Neural crest cell (in vitro differentiated cells): Measurements from ENCODE around the gene PTGIS. TPM values are rescaled to one million over a fixed set of nuclear protein-coding genes. Genes with fewer than 3 reads are reported as not detected.
A peak's percentile ranks its signal among the peaks of the same experiment; 100 is the strongest.

ENCODE experiments used
- DNase-seq: peaks from one replicate; pipeline ENCODE4 v3.0.0; 2021; ENCODE audit warnings: low read depth, mixed read lengths, low spot score
- H3K27ac Mint-ChIP-seq: one replicate; pipeline ENCODE4 v1.8.0; 2021; ENCODE audit warnings: mild to moderate bottlenecking, mixed read lengths; ENCODE audit not compliant: unreplicated experiment
- H3K27me3 Mint-ChIP-seq: 2 replicates; pipeline ENCODE4 v1.8.0; 2021; ENCODE audit warnings: low read depth, mild to moderate bottlenecking, mixed read lengths
- H3K36me3 Mint-ChIP-seq: 2 replicates; pipeline ENCODE4 v1.8.0; 2021; ENCODE audit warnings: low read depth, mild to moderate bottlenecking, mixed read lengths
- H3K4me1 Mint-ChIP-seq: 2 replicates; pipeline ENCODE4 v1.8.0; 2021; ENCODE audit warnings: mixed read lengths
- H3K4me3 Mint-ChIP-seq: one replicate; pipeline ENCODE4 v1.8.0; 2021; ENCODE audit warnings: mild to moderate bottlenecking, mixed read lengths
- H3K9me3 Mint-ChIP-seq: 2 replicates; pipeline ENCODE4 v1.8.0; 2021; ENCODE audit warnings: mixed read lengths
- total RNA-seq: library from RNA; stranded (reverse); gene quantifications from 2 replicates; pipeline ENCODE4 v1.2.1, GENCODE V29; 2021
- TF ChIP-seq, protein P1 (sequence below): fragments of 200-600 bp; sonication (generic); conservative IDR thresholded peaks from 2 replicates; pipeline ENCODE4 v1.5.0; 2021; ENCODE audit warnings: antibody characterized with exemption, mild to moderate bottlenecking

The PTGIS gene
- total RNA-seq, 1 donor from 2014 or later: 7.1 TPM

DNA sequence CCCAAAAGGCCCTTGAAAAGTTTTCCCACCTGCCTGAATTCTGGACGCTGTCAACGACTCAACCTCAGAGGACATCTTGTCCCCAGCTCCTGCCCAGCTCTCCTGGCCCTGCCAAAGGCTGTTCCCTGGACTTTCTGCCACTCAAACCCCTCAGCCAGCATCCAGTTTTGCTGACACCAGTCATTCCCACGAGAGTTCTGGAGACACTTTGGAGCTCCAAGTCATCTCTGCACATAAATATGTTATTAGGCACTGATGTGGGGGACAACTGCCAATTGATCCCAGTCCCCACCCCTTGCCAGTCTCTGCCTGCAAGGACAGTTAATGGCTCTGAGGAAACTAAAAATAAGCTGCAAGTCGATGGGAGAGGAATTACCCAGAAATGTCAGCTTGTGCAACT lies 46.6 kb downstream of the PTGIS start:
- H3K4me3 Mint-ChIP-seq: no peak overlapping the region
- no peak for DNase-seq
- TF ChIP-seq, protein P1, sequence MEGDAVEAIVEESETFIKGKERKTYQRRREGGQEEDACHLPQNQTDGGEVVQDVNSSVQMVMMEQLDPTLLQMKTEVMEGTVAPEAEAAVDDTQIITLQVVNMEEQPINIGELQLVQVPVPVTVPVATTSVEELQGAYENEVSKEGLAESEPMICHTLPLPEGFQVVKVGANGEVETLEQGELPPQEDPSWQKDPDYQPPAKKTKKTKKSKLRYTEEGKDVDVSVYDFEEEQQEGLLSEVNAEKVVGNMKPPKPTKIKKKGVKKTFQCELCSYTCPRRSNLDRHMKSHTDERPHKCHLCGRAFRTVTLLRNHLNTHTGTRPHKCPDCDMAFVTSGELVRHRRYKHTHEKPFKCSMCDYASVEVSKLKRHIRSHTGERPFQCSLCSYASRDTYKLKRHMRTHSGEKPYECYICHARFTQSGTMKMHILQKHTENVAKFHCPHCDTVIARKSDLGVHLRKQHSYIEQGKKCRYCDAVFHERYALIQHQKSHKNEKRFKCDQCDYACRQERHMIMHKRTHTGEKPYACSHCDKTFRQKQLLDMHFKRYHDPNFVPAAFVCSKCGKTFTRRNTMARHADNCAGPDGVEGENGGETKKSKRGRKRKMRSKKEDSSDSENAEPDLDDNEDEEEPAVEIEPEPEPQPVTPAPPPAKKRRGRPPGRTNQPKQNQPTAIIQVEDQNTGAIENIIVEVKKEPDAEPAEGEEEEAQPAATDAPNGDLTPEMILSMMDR: no peak
- H3K36me3 Mint-ChIP-seq: no peaks in the 10 kb centered on the region
- H3K27me3 Mint-ChIP-seq: no peaks in the 10 kb centered on the region
- H3K4me1 Mint-ChIP-seq: peaks cover 8% of the 10 kb centered on the region
- H3K9me3 Mint-ChIP-seq: peaks cover 3% of the 10 kb centered on the region
- no peak overlapping the region for H3K27ac Mint-ChIP-seq

DNA sequence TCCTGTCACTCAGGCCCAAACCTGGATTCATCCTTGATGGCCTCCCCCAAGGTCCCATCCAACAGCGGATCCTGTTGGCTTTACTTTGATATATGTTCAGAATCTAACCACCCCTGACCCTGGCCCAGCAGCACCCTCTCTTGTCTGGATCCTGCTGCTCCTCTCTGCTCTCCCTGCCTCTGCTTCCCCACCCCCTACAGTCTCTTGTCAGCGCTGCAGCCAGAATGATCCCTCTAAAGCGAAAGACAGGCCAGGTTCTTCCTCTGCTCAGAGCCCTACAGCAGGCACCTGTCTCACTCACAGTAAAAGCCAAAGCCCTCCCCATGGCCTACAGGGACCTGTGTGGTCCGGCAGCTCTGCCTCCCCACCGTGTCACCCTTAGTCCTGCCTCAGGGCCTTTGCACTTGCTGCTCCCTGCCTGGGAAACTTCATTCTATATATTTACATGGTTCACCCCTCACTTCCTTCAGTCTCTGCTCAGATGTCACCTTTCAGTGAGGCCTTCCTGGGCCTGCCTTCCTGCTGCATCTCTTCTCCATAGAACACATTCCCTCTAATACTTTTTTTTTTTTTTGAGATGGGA lies 48.1 kb downstream of the PTGIS start:
- Mint-ChIP-seq H3K4me1 (peaks cover 8% of the 10 kb centered on the region), H3K9me3 (peaks cover 3% of the 10 kb centered on the region), H3K27ac (no peak overlapping the region), H3K36me3 (no peaks in the 10 kb centered on the region), H3K27me3 (no peaks in the 10 kb centered on the region), H3K4me3 (no peak overlapping the region)
- TF ChIP-seq, protein P1: peak; percentile 17
- no peak for DNase-seq

DNA sequence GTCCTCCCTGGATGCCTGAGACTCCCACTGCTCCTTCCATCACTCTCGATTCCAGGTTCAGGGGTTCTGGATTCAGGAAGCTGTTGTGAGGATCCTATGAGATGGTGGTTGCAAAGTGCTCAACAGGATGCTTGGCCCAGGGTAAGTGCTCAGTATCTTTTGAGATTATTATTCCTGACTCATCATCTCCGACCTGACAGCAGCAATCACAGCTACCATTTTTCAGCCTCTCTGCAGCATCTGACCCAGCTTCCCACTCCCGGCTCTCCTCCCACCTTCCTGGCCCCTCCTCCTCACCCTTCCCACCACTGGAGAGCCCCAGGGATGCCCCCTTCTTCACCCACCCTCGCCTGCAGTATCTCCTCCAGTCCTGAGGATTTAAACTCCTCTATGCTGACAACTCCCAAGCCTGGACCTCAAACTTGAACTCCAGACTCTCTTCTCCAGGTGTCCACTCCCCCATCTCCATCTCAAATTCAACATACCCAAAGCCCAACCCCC lies 48.7 kb downstream of the PTGIS start:
- no peaks in the 10 kb centered on the region for H3K36me3 Mint-ChIP-seq
- H3K27me3 Mint-ChIP-seq: no peaks in the 10 kb centered on the region
- H3K27ac Mint-ChIP-seq: no peak overlapping the region

DNA sequence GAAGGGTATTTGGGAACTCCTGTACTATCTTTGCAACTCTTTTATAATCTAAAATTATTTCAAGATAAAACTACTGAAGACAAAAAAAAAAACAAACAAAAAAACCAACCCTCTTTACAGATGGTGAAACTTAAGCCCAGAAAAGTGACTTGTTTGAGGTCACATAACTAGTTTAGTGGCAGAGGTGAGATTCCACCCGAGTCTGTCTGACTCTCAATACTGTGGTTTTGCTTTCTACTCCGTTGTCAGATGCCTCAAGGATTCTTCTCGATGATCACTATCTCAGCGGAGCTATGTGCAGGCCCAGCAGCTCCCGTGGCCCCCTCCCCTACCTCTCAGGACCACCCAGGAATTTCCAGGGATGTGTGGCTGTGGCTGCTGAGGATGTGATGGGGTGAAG lies 49.4 kb downstream of the PTGIS start:
- TF ChIP-seq, protein P1: no peak
- Mint-ChIP-seq H3K4me1 (peaks cover 8% of the 10 kb centered on the region), H3K27ac (no peak overlapping the region), H3K9me3 (no peaks in the 10 kb centered on the region), H3K27me3 (no peaks in the 10 kb centered on the region), H3K36me3 (no peaks in the 10 kb centered on the region), H3K4me3 (no peak overlapping the region)
- DNase-seq: no peak

More for the DNA sequence above, 48.7 kb downstream of the PTGIS start:
- DNase-seq: no peak
- H3K4me1 Mint-ChIP-seq: peaks cover 8% of the 10 kb centered on the region
- no peaks in the 10 kb centered on the region for H3K9me3 Mint-ChIP-seq
- TF ChIP-seq, protein P1: no peak
- no peak overlapping the region for H3K4me3 Mint-ChIP-seq

DNA sequence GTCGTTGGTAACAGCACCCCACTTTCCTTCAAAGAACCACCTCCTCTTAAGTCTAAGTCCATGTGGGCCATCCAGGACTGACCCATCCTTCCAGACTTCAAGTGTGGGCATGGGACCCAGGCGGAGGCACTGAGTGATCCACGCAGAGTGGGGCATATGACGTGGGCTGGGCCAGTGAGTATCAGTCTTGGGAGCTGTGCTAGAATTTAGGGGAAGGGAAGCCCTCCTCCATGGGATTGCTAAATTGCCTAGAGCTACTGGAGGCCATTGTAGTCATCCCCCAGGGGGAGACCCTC lies 50.2 kb downstream of the PTGIS start:
- Mint-ChIP-seq H3K27ac (peak overlapping the region; percentile 44), H3K4me3 (no peak overlapping the region), H3K27me3 (no peaks in the 10 kb centered on the region), H3K4me1 (peaks cover 8% of the 10 kb centered on the region), H3K36me3 (no peaks in the 10 kb centered on the region), H3K9me3 (no peaks in the 10 kb centered on the region)
- no peak for DNase-seq
- TF ChIP-seq, protein P1: no peak
